ENCODE results near the gene NRG3.

Gene NRG3

GRCh38 chr10:82399850-82400249 lies 524.9 kb downstream of the NRG3 start:
- no peak for DNase-seq

- DNase-seq, result no peak
Observed at GRCh38 chr10:82400841-82401240, 525.8 kb downstream of the NRG3 start.

GRCh38 chr10:82402906-82403401 lies 528.0 kb downstream of the NRG3 start:
- no peak for DNase-seq

- no peak for DNase-seq
Observed at GRCh38 chr10:82409671-82410070, 534.7 kb downstream of the NRG3 start.

- DNase-seq, result no peak
Observed at GRCh38 chr10:82411416-82411815, 536.4 kb downstream of the NRG3 start.

GRCh38 chr10:82420001-82420400 lies 545.0 kb downstream of the NRG3 start:
- DNase-seq, result no peak

GRCh38 chr10:82429302-82429701 lies 554.3 kb downstream of the NRG3 start:
- DNase-seq, result no peak

- DNase-seq, result no peak
Observed at GRCh38 chr10:82438277-82438676, 563.3 kb downstream of the NRG3 start.

- DNase-seq, result no peak
Observed at GRCh38 chr10:82440775-82441174, 565.8 kb downstream of the NRG3 start.

- DNase-seq, result no peak
Observed at GRCh38 chr10:82452046-82452445, 577.1 kb downstream of the NRG3 start.

- DNase-seq, result no peak
Observed at GRCh38 chr10:82452676-82453075, 577.7 kb downstream of the NRG3 start.

GRCh38 chr10:82453678-82454293 lies 578.8 kb downstream of the NRG3 start:
- DNase-seq, result no peak

GRCh38 chr10:82462910-82463551 lies 588.0 kb downstream of the NRG3 start:
- DNase-seq, result no peak

- no peak for DNase-seq
Observed at GRCh38 chr10:82463614-82464013, 588.6 kb downstream of the NRG3 start.

GRCh38 chr10:82464191-82464818 lies 589.3 kb downstream of the NRG3 start:
- no peak for DNase-seq

- no peak for DNase-seq
Observed at GRCh38 chr10:82464966-82465365, 590.0 kb downstream of the NRG3 start.

- no peak for DNase-seq
Observed at GRCh38 chr10:82468453-82468852, 593.5 kb downstream of the NRG3 start.

- DNase-seq, result no peak
Observed at GRCh38 chr10:82472406-82473335, 597.7 kb downstream of the NRG3 start.

- no peak for DNase-seq
Observed at GRCh38 chr10:82477776-82478175, 602.8 kb downstream of the NRG3 start.

- DNase-seq, result no peak
Observed at GRCh38 chr10:82492647-82493046, 617.7 kb downstream of the NRG3 start.

GRCh38 chr10:82496114-82496513 lies 621.1 kb downstream of the NRG3 start:
- DNase-seq, result no peak

GRCh38 chr10:82497439-82497838 lies 622.4 kb downstream of the NRG3 start:
- no peak for DNase-seq

GRCh38 chr10:82498976-82499375 lies 624.0 kb downstream of the NRG3 start:
- DNase-seq, result no peak

Data from suppressor macrophage treated with lipopolysaccharide for 1 hour (primary cell).